Astrocyte of the cerebellum (primary cell): Measurements from ENCODE around the gene OGFRL1.

ENCODE experiments used
- DNase-seq: peaks from one replicate; pipeline ENCODE4 v3.0.0-alpha.2; 2011; ENCODE audit warnings: low read depth
- H3K4me3 ChIP-seq: 2 replicates; pipeline ENCODE4 v1.5.1; 2011; ENCODE audit warnings: mild to moderate bottlenecking, low read depth, low read length, moderate library complexity
- CTCF ChIP-seq: IDR thresholded peaks from 2 replicates; pipeline ENCODE4 v1.5.1; 2012; ENCODE audit warnings: low read length, low read depth, moderate library complexity, mild to moderate bottlenecking; ENCODE audit errors: missing control alignments
- in situ Hi-C: cut with HindIII; loops from 2 replicates; pipeline ENCODE4 v1.10.0; 2017; ENCODE audit warnings: low sequenced_read_pairs

OGFRL1 gene

GRCh38 chr6:71336901-71337300 lies 48.3 kb downstream of the OGFRL1 start:
- DNase-seq, result no peak
- no peak overlapping the region for H3K4me3 ChIP-seq
- no peak for TF ChIP-seq CTCF
- in situ Hi-C loops, result no loop called here

GRCh38 chr6:71338540-71339316 lies 50.1 kb downstream of the OGFRL1 start:
- in situ Hi-C loops, result no loop called here
- no peak for TF ChIP-seq CTCF
- H3K4me3 ChIP-seq, result no peak overlapping the region
- DNase-seq, result no peak

- in situ Hi-C loops, result no loop called here
- TF ChIP-seq CTCF, result no peak
- no peak overlapping the region for H3K4me3 ChIP-seq
- DNase-seq, result no peak
These were observed 54.2 kb downstream of the OGFRL1 start for GRCh38 chr6:71342772-71343171.

DNA sequence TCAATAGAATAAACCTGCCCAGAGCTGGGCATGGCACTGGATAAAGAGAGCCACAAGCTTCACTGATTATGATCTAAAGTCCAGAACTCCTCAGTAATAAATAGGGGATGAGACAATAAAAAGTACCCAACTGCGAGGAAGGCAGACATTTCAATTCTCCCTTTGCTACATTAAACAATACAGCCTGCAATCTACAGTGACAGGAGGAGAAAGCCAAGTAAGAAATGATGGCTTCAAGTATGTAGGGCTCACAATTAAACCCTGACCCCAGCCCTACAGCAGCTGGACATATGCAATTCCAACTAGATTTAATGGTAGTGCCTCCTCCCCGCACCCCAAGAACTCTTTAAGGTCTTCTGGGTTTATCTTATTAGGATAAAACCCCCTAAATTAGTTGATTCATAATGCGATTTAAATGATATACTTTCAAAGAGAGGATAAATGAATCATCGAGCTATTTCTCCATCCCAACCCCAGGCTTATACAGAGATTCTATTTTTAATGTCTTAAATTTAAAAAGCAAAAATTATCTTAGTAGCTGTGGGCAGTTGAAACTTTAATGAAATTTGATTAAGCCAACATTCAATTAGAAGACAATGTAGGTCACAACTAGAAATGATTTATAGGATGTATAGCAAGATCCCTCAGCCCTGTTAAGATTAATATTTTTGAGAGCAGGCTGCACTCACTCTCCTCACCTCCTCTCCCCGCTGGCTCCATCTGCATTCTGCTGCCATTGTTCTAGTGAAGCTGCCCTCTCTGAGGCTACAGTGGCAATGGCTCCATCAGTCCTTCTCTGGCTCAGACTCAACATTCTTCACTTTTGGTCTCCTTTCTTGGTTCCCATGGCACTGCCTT lies 57.1 kb downstream of the OGFRL1 start:
- no peak for DNase-seq
- no peak overlapping the region for H3K4me3 ChIP-seq
- in situ Hi-C loops, result no loop called here
- no peak for TF ChIP-seq CTCF

DNA sequence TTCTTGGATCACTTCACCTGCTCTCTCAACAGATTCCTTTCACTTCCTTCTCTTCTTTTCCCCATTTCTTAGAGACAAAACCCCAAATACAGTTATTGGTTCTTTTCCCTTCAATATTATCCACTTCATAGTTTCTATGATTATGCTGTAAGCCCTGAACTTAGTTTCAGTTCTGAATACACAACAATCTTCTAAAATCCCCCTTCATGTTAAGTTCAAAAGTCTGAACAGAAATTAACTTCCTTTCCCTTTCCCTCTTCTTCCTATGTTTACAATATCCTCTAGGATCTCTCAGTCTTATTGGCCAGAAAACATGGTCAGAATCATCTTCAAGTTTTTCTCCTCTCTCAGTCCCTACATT lies 57.7 kb downstream of the OGFRL1 start:
- no peak for TF ChIP-seq CTCF
- in situ Hi-C loops, result no loop called here
- no peak for DNase-seq
- H3K4me3 ChIP-seq, result no peak overlapping the region

DNA sequence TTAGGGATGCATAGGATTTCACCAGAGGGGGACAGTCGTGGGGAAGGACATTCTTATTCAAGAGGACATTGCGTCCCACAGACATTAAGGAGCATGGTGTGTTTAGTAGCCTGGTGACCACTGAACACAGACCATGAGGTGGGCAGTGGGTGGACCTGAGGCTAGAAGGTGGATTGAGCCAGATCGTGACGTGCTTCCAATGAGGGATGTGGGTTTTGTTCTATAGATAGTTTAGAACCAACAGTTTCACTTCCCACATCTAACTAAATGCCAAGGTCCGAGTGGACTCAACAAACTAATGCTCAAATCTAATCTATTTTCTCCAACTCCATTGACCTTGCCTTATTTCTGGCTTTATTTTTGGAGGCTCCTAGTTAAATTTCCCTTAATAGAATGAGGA lies 58.5 kb downstream of the OGFRL1 start:
- TF ChIP-seq CTCF, result no peak
- in situ Hi-C loops, result no loop called here
- no peak overlapping the region for H3K4me3 ChIP-seq
- DNase-seq, result no peak
